Measurements from ENCODE around the gene TSHR. TPM values are rescaled to one million over a fixed set of nuclear protein-coding genes. Genes with fewer than 3 reads are reported as not detected.
"Not testable (repeated sequence)": the region's sequence is repeated elsewhere in the genome, so short reads cannot be mapped to it uniquely, and the experiment has no call there.

The TSHR gene
- polyA plus RNA-seq = under 1 TPM in 3 of 4 donors, not detected in 1; 0.01 to 0.81 (median 0.12) TPM
- long read RNA-seq, donor 1 = 0 reads
- long read RNA-seq, donor 2 = 0 reads
- long read RNA-seq, donor 3 = 0 reads
- long read RNA-seq, donor 4 = 0 reads
- long read RNA-seq, donor 5 = 0 reads
- long read RNA-seq, donor 6 = 0 reads
- long read RNA-seq, donor 7 = 0 reads
- long read RNA-seq, donor 8 = 0 reads
- long read RNA-seq, donor 9 = 0 reads
- long read RNA-seq, donor 10 = 0 reads

GRCh38 chr14:80955416-80955941 is at the start of gene TSHR:
TSHR (plus strand) TSS chr14:80955621; CDS start chr14:80955681, 60 bp downstream.
- Histone ChIP-seq H3K4me1 (ENCODE audit: control insufficient read depth in 3 of 3, insufficient read depth in 2 of 3, low read depth in 1 of 3, low read length in 2 of 3) (peaks cover 0 to 3% (median 0%) of the 10 kb centered on the region in 3 donors), H3K27ac (ENCODE audit: low read depth in 1 of 3, low read length in 2 of 3) (peak within 1 kb of the TSS in 1 of 3 donors; percentile 19)
- FAIRE-seq = no peak

DNA sequence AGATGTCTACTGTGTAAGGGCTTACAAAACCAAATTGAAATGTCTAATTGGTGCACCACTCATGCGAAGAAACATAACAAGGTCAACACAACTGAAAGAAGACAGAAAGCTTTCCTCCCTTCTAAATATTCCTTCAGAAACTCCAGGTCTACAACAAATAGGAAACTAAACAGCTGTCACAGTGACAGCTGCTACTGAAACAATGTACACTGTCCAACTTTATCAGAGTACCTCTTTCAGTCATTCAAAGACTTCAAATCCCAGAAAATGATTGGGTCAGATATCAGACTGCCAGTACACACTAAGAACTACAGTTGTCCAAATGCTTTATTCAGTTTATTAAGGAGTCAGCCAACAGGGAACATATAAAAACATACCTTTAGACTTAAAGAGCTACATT is 49.1 kb upstream of the TSHR start:
- DNase-seq = no peak
- no peaks in the 10 kb centered on the region for H3K27me3 ChIP-seq (ENCODE audit: control insufficient read depth in 3 of 3, insufficient read depth in 3 of 3, low read length in 3 of 3)
- WGBS, 3 donors = 13 to 52% (median 43%) methylated on average over 1 of the region's 1 CpG
- no peak for FAIRE-seq
- no peaks in the 10 kb centered on the region for H3K4me1 ChIP-seq (ENCODE audit: control insufficient read depth in 3 of 3, insufficient read depth in 2 of 3, low read depth in 1 of 3, low read length in 2 of 3)
- no peak overlapping the region for H3K4me3 ChIP-seq (ENCODE audit: low read depth in 1 of 3, low read length in 3 of 3)
- H3K27ac ChIP-seq (ENCODE audit: low read depth in 1 of 3, low read length in 2 of 3) = no peak overlapping the region
- no peaks in the 10 kb centered on the region for H3K9me3 ChIP-seq (ENCODE audit: control insufficient read depth in 2 of 2, insufficient read depth in 1 of 2, low read depth in 1 of 2, low read length in 1 of 2)
- H3K36me3 ChIP-seq (ENCODE audit: control insufficient read depth in 3 of 3, insufficient read depth in 2 of 3, low read depth in 1 of 3, low read length in 3 of 3) = no peaks in the 10 kb centered on the region

More at GRCh38 chr14:80955416-80955941, at the start of gene TSHR:
- Histone ChIP-seq H3K27me3 (ENCODE audit: control insufficient read depth in 3 of 3, insufficient read depth in 3 of 3, low read length in 3 of 3) (peaks cover 0 to 32% (median 0%) of the 10 kb centered on the region in 3 donors), H3K36me3 (ENCODE audit: control insufficient read depth in 3 of 3, insufficient read depth in 2 of 3, low read depth in 1 of 3, low read length in 3 of 3) (no peaks in the 10 kb centered on the region), H3K4me3 (ENCODE audit: low read depth in 1 of 3, low read length in 3 of 3) (peak within 1 kb of the TSS; percentile 42 to 52 (median 48)), H3K9me3 (ENCODE audit: control insufficient read depth in 2 of 2, insufficient read depth in 1 of 2, low read depth in 1 of 2, low read length in 1 of 2) (no peaks in the 10 kb centered on the region)
- DNase-seq = peak in 1 of 2 donors; percentile 26
- WGBS, 3 donors = 19 to 26% (median 23%) methylated on average over 20 to 21 of the region's 21 CpGs

- Histone ChIP-seq H3K27me3 (ENCODE audit: control insufficient read depth in 3 of 3, insufficient read depth in 3 of 3, low read length in 3 of 3) (no peaks in the 10 kb centered on the region), H3K4me3 (ENCODE audit: low read depth in 1 of 3, low read length in 3 of 3) (no peak overlapping the region), H3K27ac (ENCODE audit: low read depth in 1 of 3, low read length in 2 of 3) (no peak overlapping the region), H3K4me1 (ENCODE audit: control insufficient read depth in 3 of 3, insufficient read depth in 2 of 3, low read depth in 1 of 3, low read length in 2 of 3) (no peaks in the 10 kb centered on the region), H3K36me3 (ENCODE audit: control insufficient read depth in 3 of 3, insufficient read depth in 2 of 3, low read depth in 1 of 3, low read length in 3 of 3) (no peaks in the 10 kb centered on the region), H3K9me3 (ENCODE audit: control insufficient read depth in 2 of 2, insufficient read depth in 1 of 2, low read depth in 1 of 2, low read length in 1 of 2) (no peaks in the 10 kb centered on the region)
- FAIRE-seq (no peak), DNase-seq (no peak)
- WGBS, 3 donors = 83 to 96% (median 93%) methylated on average over 4 of the region's 4 CpGs
Measured at GRCh38 chr14:80906946-80907345, 48.5 kb upstream of the TSHR start.

DNA sequence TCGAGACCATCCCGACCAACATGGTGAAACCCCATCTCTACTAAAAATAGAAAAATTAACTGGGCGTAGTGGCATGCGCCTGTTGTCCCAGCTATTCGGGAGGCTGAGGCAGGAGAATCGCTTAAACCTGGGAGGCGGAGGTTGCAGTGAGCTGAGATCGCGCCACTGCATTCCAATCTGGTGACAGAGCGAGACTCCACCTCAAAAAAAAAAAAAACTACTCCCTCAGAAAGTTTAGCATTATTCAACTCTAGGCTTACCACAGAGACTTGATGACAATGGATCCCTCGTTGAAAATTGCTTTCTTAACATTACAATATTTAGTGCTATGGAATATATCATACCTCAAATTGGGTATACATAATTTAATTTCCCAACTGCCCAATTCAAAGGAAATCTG is 43.4 kb upstream of the TSHR start:
- H3K9me3 ChIP-seq (ENCODE audit: control insufficient read depth in 2 of 2, insufficient read depth in 1 of 2, low read depth in 1 of 2, low read length in 1 of 2); H3K4me3 ChIP-seq (ENCODE audit: low read depth in 1 of 3, low read length in 3 of 3); DNase-seq; FAIRE-seq; H3K27ac ChIP-seq (ENCODE audit: low read depth in 1 of 3, low read length in 2 of 3); H3K27me3 ChIP-seq (ENCODE audit: control insufficient read depth in 3 of 3, insufficient read depth in 3 of 3, low read length in 3 of 3); H3K4me1 ChIP-seq (ENCODE audit: control insufficient read depth in 3 of 3, insufficient read depth in 2 of 3, low read depth in 1 of 3, low read length in 2 of 3); H3K36me3 ChIP-seq (ENCODE audit: control insufficient read depth in 3 of 3, insufficient read depth in 2 of 3, low read depth in 1 of 3, low read length in 3 of 3): not testable (repeated sequence)
- WGBS, 3 donors = 93 to 98% (median 94%) methylated on average over 11 of the region's 11 CpGs

DNA sequence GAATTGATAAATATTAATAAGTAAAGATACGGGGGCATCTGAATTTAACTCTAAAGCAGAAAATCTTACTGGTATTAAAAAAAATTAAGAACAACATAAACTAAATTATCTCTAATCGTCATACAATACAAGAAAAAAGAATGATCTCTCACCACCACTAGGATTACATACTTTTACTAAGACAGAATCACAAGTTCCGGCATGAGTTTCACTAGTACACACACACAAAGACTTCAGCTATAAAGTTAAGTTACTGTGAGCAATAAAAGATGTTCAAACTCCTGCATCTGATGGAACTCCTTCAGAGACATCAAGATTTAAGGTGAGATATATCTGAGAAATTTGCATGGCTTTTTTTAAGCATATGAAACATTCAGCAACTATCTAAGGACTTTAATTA is 35.8 kb upstream of the TSHR start:
- FAIRE-seq = no peak
- Histone ChIP-seq H3K27me3 (ENCODE audit: control insufficient read depth in 3 of 3, insufficient read depth in 3 of 3, low read length in 3 of 3) (no peaks in the 10 kb centered on the region), H3K27ac (ENCODE audit: low read depth in 1 of 3, low read length in 2 of 3) (no peak overlapping the region), H3K9me3 (ENCODE audit: control insufficient read depth in 2 of 2, insufficient read depth in 1 of 2, low read depth in 1 of 2, low read length in 1 of 2) (no peaks in the 10 kb centered on the region), H3K4me1 (ENCODE audit: control insufficient read depth in 3 of 3, insufficient read depth in 2 of 3, low read depth in 1 of 3, low read length in 2 of 3) (no peaks in the 10 kb centered on the region), H3K4me3 (ENCODE audit: low read depth in 1 of 3, low read length in 3 of 3) (no peak overlapping the region), H3K36me3 (ENCODE audit: control insufficient read depth in 3 of 3, insufficient read depth in 2 of 3, low read depth in 1 of 3, low read length in 3 of 3) (peaks cover 0 to 5% (median 0%) of the 10 kb centered on the region in 3 donors)
- WGBS, 3 donors = 92 to 98% (median 93%) methylated on average over 3 of the region's 3 CpGs
- no peak for DNase-seq

- Histone ChIP-seq H3K4me1 (ENCODE audit: control insufficient read depth in 3 of 3, insufficient read depth in 2 of 3, low read depth in 1 of 3, low read length in 2 of 3) (no peaks in the 10 kb centered on the region), H3K27me3 (ENCODE audit: control insufficient read depth in 3 of 3, insufficient read depth in 3 of 3, low read length in 3 of 3) (no peaks in the 10 kb centered on the region), H3K4me3 (ENCODE audit: low read depth in 1 of 3, low read length in 3 of 3) (no peak overlapping the region), H3K27ac (ENCODE audit: low read depth in 1 of 3, low read length in 2 of 3) (no peak overlapping the region), H3K9me3 (ENCODE audit: control insufficient read depth in 2 of 2, insufficient read depth in 1 of 2, low read depth in 1 of 2, low read length in 1 of 2) (no peaks in the 10 kb centered on the region), H3K36me3 (ENCODE audit: control insufficient read depth in 3 of 3, insufficient read depth in 2 of 3, low read depth in 1 of 3, low read length in 3 of 3) (no peaks in the 10 kb centered on the region)
- FAIRE-seq (no peak), DNase-seq (no peak)
Measured at GRCh38 chr14:80923368-80923767, 32.1 kb upstream of the TSHR start.

GRCh38 chr14:80924365-80925103 is 30.9 kb upstream of the TSHR start:
- Histone ChIP-seq H3K9me3 (ENCODE audit: control insufficient read depth in 2 of 2, insufficient read depth in 1 of 2, low read depth in 1 of 2, low read length in 1 of 2) (no peaks in the 10 kb centered on the region), H3K4me3 (ENCODE audit: low read depth in 1 of 3, low read length in 3 of 3) (no peak overlapping the region), H3K27me3 (ENCODE audit: control insufficient read depth in 3 of 3, insufficient read depth in 3 of 3, low read length in 3 of 3) (no peaks in the 10 kb centered on the region), H3K36me3 (ENCODE audit: control insufficient read depth in 3 of 3, insufficient read depth in 2 of 3, low read depth in 1 of 3, low read length in 3 of 3) (no peaks in the 10 kb centered on the region), H3K4me1 (ENCODE audit: control insufficient read depth in 3 of 3, insufficient read depth in 2 of 3, low read depth in 1 of 3, low read length in 2 of 3) (no peaks in the 10 kb centered on the region), H3K27ac (ENCODE audit: low read depth in 1 of 3, low read length in 2 of 3) (no peak overlapping the region)
- 78 to 83% (median 82%) methylated on average over 2 of the region's 2 CpGs for WGBS, 3 donors
- DNase-seq (no peak), FAIRE-seq (no peak)

DNA sequence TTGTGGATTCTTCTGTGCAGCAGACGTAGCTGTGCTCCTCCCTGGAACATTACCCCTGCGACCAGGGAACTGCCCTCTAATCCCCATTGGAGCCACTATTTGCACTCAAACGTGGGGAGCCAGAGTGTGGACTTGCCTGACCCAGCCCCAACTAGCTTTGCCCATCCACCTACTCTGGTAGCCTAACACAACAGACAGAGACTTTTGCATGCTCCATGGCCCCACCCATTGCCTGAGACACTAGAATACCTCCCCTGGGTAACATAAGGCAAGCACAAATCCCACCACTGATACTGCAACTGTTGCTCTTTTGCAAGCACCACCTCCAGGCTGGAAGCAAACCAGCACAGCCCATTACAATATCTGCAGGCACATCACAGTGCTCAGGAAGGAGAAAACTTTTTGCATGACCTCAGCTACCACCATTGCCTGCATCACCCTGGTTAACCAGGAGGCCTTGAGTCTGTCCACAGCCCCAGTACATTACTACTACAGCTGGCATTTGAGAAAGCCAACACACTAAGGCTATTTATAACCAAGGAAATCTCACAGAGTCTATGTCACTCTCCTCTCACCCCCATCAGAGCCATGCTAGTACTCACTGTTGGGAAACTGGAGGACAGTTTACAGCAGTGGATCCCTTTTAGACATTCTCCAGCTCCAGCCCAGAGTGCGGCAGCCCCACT is 28.9 kb upstream of the TSHR start:
- Histone ChIP-seq H3K4me3 (ENCODE audit: low read depth in 1 of 3, low read length in 3 of 3) (no peak overlapping the region), H3K27me3 (ENCODE audit: control insufficient read depth in 3 of 3, insufficient read depth in 3 of 3, low read length in 3 of 3) (no peaks in the 10 kb centered on the region), H3K27ac (ENCODE audit: low read depth in 1 of 3, low read length in 2 of 3) (no peak overlapping the region), H3K4me1 (ENCODE audit: control insufficient read depth in 3 of 3, insufficient read depth in 2 of 3, low read depth in 1 of 3, low read length in 2 of 3) (no peaks in the 10 kb centered on the region), H3K9me3 (ENCODE audit: control insufficient read depth in 2 of 2, insufficient read depth in 1 of 2, low read depth in 1 of 2, low read length in 1 of 2) (no peaks in the 10 kb centered on the region), H3K36me3 (ENCODE audit: control insufficient read depth in 3 of 3, insufficient read depth in 2 of 3, low read depth in 1 of 3, low read length in 3 of 3) (no peaks in the 10 kb centered on the region)
- WGBS, 3 donors = 81 to 90% (median 89%) methylated on average over 4 of the region's 4 CpGs
- FAIRE-seq (no peak), DNase-seq (no peak)
